HG03139 (cell line): ENCODE measurements around the gene HIBADH.

Experiments
- ATAC-seq: cut with Tn5 transposase; IDR thresholded peaks from one replicate; pipeline ENCODE4 v1.9.1; 2021; ENCODE audit not compliant: unreplicated experiment

Gene HIBADH

DNA sequence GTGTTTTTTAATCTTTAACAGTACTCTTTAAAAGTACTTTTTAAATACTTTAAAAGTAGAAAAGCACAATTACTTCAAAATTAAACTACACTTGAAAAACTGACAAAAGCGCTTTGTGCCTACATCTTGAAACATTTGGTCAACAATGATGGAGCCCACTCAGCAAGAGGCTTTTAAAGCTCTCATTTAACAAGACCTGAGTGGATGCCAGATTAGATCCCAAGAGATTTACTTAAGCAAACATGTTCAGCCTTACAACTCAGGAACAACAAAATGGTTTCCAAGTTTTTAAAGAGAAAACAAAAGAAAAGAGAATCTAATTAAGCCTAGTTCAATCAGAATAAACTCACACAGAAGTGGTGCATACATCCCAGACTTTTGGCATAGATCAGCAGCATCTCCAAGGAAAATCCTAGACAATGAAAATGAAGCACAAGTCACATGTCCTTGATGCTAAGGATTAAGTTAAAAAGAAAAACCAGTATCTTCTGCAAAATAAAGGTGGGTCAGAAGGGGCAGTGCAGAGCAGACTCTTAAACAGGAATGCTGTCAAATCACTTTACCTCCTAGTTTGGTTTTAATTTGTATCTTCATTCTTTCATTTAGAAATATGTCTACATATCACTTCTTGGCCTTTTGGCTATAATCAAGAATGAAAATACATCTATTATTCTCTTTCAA lies 26.2 kb downstream of the HIBADH start:
- ATAC-seq: no peak

DNA sequence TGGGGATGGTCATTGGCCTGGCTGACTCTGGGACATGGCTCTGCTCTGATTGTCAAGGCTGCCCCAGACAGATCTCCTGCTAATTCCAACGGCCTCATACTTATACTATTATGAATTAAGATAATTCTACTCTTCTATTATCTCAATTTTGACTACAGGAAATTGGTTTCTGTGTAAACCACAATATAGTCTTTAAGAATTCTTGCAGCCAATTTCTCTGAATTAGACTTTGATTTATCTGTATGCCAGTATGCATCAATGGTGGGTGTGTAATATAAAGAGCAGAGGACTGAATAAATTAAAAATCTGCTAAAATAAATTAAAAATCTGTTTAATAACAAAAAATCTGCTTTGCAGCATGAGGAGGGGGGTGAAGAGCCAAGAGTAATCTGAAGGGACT lies 27.0 kb downstream of the HIBADH start:
- no peak for ATAC-seq

DNA sequence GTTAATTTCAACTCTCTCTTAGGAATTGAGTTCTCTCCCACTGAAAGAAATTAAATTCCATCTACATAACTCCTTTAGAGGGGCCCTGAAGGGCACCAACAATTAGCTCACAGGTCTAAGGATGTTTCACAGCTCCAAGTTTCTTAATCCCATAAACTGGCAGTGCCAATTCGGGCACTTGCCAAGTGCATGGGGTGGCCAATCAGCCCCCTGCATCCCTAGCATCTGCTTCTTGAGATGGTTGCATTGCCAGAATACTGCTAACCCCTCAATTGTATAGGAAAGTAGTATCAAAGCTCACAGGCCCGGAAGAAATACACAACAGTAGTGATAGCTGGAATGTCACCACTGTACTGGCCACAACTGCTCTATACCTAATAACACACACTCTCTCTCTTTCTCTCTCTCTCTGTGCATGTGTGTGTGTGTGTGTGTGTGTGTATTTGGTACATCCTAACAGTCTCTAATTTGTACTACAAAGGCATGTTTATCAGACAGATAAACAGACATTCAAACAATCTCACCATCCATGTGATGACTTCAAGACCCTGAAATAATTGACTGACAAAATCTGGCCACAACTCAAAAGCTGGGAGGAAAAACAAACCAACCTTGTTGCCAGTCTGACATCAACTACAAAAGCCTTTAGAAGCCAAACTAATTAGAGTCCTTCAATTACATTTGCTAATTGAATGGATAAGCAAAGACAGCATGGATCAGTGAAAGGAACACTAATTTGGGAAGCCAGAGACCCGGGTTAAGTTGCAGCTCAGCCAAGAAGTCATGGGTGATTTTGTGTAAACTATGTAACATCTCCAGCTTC lies 27.8 kb downstream of the HIBADH start:
- ATAC-seq: no peak

DNA sequence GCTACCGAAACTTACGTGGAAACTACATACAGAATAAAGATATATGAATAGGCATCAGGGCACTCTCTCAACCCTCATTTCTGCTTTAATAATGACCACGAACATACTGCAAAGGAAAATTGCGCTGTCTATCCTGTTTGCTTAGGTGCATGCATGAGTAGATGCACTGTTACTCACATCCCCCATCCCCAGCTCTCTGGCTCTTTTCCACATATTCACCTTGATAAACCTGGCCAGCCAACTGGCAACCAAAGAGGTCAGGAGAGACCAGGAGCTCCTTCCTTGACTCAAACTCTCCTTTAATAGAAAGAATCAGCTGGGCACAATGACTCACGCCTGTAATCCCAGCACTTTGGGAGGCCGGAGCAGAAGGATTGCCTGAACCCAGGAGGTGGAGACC lies 29.6 kb downstream of the HIBADH start:
- no peak for ATAC-seq

DNA sequence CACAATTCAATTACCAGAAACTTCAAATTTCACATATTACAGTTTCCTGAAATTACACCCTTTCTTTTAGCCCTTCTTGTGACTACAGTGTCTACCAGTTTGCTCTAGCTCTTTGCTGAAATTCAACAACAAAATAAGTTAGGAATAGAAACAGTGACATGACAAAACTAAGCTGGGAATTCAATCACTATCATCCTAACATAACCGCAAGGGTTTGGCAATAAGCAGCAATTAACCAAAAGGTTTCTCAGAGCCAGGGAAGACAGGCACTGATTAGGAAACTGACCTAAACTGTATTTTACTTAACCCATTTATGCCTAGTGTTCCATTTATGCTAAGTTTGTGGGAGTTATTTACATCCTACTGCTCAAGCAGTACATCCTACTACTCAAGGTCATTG lies 31.3 kb downstream of the HIBADH start:
- ATAC-seq: no peak

DNA sequence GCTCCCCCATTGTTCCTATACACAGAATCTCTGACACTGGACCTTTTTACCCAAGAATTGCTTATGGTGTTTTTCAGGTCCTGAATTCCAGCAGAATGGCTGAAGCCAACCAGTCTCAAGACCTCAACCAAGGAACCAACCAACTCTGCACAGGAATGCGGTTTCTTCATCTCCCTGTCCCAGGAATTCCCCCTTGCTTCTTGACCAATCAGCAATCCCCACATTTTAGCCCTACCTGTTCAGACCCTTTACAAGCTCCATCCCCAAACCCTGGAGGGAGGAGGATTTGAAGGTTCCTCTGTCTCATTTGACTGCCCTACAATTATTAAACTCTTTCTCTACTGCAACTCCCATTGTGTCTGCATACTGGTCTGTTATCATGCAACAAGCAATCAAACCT lies 35.5 kb downstream of the HIBADH start:
- ATAC-seq: no peak

DNA sequence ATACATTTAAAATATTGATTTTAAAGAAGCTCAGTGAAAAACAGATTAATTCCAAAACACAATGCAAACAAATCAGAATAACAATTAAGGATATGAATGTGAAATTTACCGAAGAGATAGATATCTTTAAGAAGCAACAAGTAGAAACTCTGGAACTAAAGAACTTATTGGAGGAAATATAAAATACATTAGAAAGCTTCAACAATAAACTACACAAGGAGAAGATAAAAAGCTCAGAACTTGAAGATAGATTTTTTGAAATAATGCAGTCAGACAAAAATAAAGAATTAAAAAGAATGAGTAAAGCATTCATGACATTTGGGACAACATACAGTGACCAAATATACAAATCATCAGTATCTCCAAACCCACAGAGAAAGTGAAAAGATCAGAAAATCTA lies 43.2 kb downstream of the HIBADH start:
- ATAC-seq: no peak

DNA sequence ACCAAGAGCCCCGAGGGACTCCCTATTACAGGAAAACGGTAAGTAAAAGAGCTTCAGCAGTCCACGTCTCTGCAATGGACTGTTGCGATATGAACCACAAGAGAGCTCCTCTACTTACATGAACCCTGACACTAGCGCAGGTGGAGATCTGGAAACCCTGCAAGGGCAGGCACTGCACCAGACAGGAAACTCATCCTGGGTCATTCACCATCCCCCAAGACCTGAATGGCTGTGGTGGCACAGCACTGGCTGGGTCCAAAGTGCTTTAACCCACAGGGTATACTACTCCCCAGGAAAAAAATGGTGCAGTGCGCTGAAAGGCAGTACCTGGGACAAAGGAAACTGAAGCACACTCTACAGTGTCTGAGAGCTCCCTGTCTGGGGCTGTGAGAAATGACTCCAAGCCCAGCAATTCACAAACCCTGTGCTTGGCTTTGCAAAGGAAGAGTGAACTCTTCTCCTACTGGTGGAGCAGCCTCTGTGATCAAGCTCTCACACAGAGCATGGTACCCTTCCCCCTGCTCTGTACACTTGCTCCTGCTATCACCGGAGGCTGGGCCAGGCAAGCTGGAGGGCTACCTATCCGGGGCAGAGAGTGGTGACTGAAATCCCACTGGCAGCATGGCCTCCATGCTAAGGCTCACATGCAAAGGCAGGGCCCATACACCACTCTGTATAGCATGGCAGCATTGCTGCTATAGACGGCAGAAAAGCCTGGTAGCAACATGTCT lies 44.9 kb downstream of the HIBADH start:
- no peak for ATAC-seq

DNA sequence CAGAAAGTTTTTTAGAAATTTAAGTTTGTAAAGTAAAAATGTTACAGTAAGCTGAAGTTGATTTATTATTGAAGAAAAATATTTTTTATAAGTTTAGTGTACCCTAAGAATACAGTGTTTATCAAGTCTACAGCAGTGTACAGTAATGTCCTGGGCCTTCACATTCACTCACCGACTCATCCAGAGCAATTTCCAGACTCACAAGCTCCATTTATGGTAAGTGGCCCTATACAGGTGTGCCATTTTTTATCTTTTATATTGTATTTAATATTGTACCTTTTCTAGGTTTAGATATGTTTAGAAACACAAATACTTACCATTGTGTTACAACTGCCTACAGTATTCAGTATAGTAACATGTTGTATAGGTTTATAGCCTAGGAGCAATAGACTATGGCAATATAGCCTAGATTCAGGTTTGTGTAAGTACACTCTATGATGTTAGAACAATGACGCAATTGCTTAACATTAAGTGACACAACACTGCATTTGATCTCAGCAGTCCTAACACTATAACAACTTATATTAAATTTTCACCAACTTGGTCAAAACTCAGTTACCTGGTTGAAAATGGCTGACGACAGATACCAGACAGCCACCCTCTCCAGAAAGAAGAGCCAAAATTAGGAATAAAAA lies 45.7 kb downstream of the HIBADH start:
- ATAC-seq: no peak

DNA sequence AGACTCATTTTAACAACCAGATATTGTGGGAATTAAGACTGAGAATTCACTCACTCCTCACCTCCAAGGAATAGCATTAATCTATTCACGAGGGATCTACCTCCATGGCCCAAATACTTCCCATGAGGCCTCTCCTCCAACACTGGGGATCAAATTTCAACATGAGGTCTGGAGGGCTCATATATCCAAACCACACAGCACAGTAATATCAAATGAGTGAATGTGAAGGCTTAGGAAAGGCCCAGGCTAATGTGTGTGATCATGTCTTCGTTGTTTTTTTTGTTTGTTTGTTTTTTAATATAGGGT lies 46.5 kb downstream of the HIBADH start:
- ATAC-seq: no peak

DNA sequence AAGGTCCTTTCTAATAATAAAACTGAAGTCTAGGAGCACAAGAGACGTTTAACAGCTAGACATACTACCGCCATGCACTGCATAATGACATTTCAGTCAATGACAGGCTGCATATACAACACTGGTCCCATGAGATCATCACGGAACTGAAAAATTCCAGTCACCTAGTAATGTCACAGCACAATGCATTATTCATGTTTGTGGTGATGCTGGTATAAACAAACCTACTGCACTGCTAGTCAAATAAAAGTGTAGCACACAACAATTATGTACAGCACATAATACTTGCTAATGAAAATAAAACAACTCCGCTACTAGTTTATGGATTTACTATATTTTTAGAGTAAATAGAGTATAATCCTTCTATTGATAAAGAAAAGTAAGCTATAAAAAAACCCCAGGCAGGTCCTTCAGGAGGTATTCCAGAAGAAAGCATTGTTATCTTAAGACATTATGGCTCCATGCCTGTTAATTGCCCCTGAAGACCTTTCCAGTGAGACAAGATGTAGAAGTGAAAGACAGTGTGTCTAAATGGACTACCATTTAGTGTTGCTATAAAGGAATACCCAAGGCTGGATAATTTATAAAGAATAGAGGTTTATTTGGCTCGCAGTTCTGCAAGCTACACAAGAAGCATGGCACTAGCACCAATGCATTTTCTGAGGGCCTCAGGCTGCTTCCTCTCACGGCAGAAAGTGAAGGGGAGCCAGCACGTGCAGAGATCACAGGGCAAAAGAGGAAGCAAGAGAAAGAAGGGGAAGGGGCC lies 47.1 kb downstream of the HIBADH start:
- no peak for ATAC-seq

DNA sequence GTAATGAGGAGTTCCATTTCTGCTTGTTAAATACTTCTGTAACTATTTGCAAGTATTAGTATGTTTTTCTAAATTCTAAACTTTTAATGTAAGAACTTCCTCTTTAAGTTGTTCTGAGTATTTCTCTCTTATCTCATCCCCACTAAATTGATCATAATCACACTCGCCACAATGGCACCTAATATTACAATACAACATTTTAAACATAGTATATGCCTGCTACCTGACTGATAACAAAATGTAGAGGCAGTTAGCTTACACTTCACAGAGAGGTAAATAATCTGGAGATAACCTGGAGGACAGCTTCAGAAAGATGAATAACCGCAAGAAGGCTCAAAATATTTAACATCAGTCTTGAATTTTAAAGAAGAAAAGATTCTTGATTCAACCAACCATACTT lies 48.6 kb downstream of the HIBADH start:
- no peak for ATAC-seq

DNA sequence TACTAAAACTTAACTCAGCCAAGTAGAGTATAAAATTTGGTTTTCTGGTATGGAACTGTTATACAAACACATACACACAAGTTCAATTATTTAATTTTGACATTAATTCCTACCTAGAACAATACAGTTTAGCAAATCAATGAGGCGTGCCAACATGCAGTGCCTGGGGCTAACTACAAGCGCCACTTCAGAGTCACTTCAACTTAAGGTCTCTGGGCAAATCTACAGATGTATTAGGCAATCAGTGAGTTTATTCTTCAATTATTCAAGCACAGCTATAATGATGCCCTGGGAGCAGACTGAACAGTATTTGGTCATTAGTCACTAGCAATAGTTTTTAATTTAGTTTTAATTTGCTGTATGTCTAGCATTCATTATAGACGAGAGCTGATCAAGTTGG lies 51.6 kb downstream of the HIBADH start:
- no peak for ATAC-seq

DNA sequence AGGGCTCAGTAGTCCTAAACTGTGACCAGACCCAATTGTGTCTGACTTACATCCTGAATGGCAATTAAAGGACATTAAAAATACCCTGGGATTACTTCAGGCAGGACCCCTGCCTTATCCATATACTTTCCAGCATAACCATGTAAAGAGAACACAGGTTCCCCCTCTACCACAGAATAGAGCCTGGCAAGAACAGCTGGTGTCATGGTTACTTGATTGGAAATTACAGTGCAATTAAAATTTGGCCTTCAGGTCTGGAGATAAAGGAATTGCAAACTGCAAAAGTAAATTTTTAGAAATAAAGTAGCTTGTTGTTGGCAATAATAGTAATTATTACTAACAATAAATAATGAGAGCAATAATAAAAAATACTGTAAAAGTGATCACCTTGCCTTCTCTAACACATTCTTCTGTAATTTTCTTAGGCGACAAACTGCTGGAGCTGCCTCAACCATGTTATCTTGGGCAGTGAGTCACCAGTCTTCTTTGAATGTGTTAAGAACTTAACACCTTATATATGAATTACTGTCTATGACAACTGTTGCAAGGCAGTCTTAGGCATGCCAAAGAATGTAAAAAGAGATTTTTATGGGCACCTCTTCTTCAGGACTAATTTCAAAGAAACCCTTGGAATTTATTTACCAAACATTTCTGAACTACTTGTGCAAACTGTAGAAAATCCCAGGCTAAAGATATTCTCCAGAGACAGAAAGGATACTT lies 53.7 kb downstream of the HIBADH start:
- ATAC-seq: no peak

DNA sequence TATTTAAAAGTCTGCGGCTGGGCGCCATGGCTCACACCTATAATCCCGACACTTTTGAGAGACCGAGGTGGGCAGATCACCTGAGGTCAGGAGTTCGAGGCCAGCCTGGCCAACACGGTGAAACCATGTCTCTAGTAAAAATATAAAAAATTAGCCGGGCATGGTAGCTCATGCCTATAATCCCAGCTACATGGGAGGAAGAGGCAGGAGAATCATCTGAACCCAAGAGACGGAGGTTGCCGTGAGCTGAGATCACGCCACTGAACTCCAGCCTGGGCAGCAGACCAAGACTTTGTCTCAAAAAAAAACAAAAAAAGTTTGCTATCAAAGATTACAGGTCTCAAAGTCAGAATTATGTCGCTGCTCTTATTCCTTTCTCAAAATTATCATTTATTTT lies 55.5 kb downstream of the HIBADH start:
- no peak for ATAC-seq

DNA sequence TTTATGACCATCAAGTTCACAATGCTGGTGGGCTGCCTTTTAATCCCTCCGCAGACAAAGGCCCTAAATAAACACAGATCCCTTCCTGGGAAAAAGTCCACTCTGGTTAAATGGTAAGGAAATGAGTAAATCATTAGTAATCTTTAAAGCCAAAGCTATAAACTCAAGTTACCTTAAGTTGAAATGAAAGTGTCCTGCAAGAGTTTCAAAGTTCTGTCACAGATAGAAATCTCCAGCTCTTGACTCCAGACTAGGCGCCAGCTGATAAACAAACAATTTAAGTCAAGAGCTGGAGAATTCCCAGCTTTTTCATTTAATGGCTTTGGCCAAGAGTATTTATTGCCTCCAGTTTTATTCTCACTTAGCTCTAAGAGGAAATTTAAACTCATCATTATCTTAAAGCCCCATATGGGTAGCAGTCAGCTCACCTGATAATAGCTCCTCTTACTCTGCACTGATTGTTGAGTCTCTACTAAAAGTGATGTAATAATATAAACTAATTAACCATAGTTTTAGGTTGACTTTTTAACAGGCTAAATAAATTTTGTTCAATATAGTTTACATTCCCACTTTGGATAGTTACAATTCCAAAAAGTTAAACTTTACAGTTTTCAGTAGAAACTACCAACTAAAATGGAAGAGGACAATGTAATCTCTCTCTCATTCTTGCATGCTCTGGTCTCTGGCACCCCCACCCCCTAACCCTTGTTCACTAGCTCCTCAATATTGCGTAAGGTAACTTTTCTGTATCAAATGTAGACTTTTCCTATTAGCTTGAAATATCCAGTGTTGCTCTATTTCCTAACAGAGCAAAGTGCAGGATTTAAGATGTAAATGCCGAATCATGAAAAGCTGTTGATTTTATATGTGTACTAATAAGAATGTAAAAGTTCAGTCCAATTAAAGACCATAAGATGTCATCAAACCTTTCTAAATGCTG lies 56.1 kb downstream of the HIBADH start:
- ATAC-seq: no peak

DNA sequence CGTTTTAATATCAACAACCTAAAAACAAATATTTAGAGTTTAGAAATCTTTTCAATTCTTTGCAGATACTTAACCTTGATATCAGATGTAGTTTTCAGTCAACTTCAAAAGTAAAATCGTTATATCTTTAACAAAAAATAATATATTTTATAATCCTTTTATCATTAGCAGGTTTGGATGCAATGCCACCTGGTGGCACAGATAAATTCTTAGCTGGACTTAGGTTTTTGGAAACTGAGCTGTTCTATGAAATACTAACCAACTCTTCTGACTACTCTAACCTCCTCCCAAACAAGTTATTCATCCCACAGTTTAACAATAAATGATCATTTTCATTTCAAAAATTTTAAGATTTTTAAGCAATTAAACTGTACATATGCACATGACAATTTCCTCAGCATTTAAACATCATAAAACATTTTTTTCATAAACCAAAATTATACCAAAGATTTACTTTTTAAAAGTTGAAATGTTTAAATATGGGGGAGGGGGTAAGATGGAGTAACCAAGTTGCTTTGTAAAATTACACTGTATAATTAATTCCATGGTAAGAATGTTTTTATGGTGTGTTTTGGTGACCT lies 56.9 kb downstream of the HIBADH start:
- ATAC-seq: no peak

DNA sequence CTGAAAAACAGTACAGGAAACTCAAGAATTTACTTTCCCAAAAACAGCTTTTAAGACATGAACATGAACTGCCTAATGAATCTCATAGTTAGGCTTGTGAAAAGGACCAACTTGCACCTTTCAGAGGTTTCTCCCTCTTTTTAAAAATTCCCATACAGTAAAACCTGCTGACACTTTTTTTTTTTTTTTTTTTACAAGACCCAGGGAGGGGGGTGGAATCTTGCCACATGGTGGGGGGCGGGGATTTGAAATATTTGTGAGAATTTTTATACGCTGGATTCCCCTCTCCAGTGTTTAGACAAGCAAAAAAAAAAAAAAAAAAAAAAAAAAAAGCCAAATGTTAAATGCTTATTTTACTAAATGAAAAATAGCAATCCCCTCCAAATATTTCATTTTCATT lies 57.4 kb downstream of the HIBADH start:
- ATAC-seq: no peak

DNA sequence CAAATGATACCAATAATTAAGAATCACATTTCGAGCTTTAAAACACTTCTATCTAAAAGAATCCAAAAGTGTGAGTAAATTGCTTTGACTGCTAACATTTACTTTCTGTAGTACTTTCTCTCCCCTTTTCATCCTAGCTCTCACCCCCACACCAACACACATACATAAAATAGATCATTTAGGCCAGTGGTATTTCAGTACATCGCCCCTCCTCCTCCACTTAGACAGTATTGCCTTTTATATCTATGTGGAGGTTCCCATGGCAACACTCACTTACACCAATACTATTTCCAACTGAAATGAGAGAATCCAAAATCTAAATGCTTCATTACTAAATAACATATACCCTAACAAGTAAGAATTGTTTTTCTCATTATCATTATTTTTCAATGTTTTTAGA lies 58.9 kb downstream of the HIBADH start:
- ATAC-seq: no peak
